Hematopoietic multipotent progenitor cell treated with erythropoietin and hydrocortisone succinate and interleukin-3 and kit ligand, for 15 days (in vitro differentiated cells): ENCODE measurements around the gene SRR.

Experiments used
- DNase-seq: peaks from one replicate; pipeline ENCODE4 v3.0.0-alpha.2; 2015; ENCODE audit warnings: low spot score

SRR gene

GRCh38 chr17:2372180-2372579 lies 68.4 kb downstream of the SRR start:
- DNase-seq, result no peak

GRCh38 chr17:2372681-2373080 lies 68.9 kb downstream of the SRR start:
- DNase-seq, result no peak

- no peak for DNase-seq
Measured at GRCh38 chr17:2373179-2373578, 69.4 kb downstream of the SRR start.
